DMS 273 (cell line): ENCODE measurements around the gene POLR2I.
A peak's percentile ranks its signal among the peaks of the same experiment; 100 is the strongest.

Experiments used
- DNase-seq: peaks from one replicate; lab custom pipeline; 2025; ENCODE audit not compliant: unreplicated experiment; lab: John Stamatoyannopoulos, UW

The POLR2I gene

DNA sequence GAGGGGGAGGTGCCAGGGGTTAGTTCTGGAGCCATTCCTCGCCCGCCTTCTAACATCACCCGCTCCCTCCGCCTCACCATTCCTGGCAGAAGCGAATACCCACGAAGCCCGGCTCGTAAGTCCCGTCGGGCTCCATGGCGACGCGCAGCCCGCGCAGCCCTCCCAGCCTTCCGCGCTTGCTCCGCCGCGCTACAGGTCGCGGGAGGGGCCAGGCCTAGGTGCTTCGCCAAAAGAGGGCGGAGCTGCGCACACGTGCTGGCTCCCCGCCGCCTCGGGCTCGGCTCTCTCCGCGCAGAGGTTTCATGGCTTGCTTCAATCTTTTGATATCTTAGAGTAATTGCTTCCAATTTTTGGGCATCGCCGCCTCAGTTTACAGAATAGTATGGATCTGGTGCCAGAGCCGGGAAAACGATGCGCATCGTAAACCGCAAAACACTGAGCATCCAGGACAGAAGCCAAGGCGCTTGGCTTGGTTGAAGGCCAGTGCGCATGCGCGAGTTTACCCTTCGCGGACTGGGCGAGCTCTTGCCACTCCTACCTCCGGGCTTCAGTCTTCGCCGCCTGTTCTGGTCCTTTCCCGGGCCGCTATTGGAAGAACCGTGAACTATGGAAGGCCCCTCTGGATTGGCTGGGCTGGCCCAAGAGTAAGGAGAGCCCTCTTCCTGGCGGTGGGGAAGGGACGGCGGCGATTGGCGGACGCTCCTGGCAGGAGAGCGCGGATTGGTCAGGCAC is at the start of gene POLR2I:
Gene POLR2I, minus strand, starts transcription at position 155 of the 732 bp plus-strand sequence. Its CDS starts 19 bp downstream, at position 136.
- peak; percentile 100 for DNase-seq

- no peak for DNase-seq
Measured at GRCh38 chr19:36163813-36164212, 49.1 kb upstream of the POLR2I start.

DNA sequence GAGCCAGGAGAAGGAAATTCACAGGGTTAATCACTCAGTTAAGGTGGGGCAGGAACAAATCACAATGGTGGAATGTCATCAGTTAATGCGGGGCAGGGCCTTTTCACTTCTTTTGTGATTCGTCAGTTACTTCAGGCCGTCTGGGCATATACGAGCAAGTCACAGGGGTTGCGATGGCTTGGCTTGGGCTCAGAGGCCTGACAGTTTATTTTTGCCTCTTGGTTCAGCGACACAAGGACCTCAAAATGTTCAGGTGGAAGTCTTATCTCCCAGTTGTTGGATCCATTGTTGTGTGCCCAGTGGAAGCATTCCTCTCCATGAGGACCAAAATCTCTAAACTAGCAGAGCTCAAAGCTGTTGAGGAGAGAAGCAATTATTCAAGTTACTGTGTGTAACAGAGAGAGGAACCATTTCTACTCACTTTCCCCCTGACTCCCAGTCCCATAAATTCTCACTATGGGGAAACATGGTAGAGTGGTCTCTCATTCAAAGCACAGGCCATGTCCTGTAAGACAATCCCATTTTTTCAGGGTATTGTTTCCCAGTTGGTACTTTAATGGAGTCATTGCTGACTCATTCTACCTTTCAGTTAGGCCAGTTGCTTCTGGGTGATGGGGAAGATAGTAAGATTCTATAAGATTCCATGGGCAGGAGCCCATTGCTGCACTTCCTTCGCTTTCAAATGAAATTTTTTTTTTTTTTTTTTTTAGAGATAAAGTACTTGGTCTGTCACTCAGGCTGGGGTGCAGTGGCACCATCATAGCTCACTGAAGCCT is 46.3 kb upstream of the POLR2I start:
- DNase-seq: no peak

DNA sequence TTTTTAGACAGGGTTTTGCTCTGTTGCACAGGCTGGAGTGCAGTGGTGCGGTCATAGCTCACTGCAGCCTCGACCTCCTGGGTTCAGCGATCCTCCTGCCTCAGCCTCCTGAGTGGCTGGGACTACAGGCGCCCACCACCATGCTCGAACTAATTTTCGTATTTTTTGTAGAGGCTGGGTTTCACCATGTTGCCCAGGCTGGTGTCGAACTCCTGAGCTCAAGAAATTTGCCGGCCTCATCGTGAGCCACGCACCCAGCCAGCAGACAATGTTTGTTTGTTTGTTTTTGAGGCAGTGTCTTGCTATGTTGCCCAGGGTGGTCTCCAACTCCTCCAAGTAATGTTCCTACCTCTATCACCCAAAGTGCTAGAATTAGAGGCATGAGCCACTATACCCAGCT is 38.5 kb upstream of the POLR2I start:
- no peak for DNase-seq

DNA sequence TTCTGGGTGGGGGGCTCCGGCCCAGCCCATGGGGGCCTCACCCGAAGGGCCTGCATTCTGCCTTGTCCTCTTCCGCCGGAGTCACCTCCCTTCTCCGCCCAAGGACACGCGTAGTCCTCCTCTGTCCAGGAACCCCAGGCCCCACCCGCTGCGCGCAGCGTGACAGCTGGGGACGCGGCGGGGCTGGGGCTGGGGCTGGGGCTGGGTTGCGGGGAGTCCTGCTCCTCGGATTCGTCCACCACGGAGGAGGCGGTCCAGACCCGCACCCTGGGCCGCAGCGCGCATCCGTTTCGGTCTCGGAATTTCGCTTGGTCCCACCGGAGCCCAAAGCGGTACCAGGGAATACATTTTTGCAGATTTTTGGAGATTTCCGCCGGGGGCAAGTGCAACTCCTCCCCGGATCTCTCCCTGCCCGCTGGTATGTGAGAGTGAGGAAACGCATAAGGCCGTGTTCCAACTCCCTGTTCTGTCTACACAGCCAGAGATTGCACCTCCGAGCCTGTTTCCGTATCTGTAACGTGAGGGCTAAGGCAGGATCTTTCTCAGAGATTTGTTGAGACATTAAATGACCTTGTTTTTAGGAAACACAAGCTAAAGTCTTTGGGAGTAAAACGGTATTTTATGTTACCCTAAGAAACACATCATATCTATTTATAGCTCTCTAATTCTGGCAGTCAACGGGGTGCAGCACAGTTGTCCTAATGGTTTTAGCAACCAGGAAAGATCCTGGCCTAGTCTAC is 37.8 kb upstream of the POLR2I start, which contains the start of gene COX7A1:
Gene COX7A1, minus strand, starts transcription at position 96 of the 740 bp plus-strand sequence. Its CDS starts 40 bp downstream, at position 56.
- no peak for DNase-seq

DNA sequence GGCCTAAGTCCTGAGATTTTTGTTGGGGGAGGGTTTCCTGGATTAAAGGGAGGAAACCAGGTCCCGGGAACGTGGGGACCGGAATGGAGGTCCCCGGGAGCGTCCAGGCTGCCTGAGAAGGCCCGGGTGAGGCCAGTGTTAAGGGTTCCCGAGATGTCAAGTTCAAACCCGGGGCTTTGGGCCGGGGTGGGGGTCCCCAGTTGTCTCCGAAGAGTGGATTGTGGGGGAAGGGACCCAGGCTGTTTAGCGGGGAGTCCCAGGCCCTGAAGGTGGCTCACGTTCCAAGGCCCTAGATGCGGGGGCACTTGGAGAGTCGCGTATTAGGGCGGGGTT is 37.3 kb upstream of the POLR2I start:
- no peak for DNase-seq

GRCh38 chr19:36151144-36152018 is 36.7 kb upstream of the POLR2I start:
- no peak for DNase-seq

- DNase-seq: no peak
Measured at GRCh38 chr19:36150586-36150985, 35.9 kb upstream of the POLR2I start.

- no peak for DNase-seq
Measured at GRCh38 chr19:36149673-36150406, 35.2 kb upstream of the POLR2I start.

- no peak for DNase-seq
Measured at GRCh38 chr19:36144624-36145023, 29.9 kb upstream of the POLR2I start.

DNA sequence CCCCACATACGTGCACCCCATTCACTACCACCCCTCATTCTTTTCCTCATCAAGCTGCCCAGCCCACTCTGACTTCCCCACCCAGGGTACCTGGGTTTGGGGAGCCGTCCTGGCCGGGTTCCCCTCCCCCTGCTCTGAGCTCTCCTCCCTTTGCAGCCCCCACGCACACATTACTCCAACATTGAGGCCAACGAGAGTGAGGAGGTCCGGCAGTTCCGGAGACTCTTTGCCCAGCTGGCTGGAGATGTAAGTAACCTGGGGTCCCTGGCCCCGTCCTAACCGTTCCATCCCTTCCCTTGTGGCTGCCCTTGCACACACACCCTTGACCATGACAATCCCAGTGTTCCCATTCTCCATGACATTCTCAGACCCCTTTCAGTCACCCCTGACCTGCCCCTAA is 27.8 kb upstream of the POLR2I start:
- no peak for DNase-seq

DNA sequence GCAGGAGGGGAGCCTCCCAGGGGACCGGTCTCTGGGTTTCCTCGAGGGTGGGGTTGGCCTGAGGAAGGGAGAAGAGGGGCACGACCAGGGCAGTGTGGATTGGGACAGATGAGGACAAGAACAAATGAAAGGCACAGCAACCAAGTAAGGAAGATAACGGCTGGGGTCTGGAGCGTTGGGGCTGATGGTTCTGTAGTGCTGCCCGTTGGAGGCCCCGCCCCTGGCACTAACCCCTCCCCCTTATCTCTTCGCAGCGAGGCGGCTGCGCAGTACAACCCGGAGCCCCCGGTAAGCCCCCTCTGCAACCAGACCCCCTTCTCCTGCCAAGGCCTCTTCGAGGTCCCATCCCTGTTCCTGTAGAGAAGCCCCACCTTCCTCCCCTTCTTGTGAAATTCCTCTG is 27.4 kb upstream of the POLR2I start:
- DNase-seq: no peak

GRCh38 chr19:36141039-36141927 is 26.6 kb upstream of the POLR2I start:
- DNase-seq: peak; percentile 89

DNA sequence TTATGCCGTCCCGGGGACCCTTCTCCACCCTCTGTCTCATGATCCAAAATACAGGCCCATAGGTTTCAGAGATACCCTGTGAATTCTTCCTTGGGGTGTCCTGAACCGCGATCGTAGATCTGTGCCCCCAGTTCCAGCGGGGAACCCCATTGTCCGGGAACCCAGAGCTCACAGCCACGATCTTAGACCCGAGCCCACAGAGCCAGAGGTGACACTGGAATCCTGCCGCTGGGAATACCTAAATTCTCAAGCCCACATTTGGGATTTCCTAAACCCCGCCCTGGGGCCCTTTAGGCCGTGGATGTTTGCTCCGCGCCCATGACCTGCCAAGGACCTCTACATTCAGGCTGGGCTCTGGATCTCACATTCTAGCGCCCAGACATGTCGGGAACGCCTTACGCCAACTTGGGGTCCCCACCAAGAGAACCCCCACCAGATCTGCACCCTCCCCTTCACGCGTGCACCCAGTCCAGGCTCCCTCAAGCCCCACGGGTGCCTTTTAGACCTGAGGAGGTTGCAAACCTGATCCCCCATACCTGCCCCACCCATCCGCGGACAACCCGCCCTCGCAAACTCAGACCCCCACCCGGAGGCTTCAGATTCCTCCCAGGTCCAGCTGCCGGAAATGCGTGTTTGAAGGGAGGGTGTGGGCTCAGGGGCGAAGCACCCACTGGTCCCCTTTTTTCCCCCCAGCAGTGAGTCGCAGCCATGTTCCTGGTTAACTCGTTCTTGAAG is 25.8 kb upstream of the POLR2I start:
- peak; percentile 81 for DNase-seq

DNA sequence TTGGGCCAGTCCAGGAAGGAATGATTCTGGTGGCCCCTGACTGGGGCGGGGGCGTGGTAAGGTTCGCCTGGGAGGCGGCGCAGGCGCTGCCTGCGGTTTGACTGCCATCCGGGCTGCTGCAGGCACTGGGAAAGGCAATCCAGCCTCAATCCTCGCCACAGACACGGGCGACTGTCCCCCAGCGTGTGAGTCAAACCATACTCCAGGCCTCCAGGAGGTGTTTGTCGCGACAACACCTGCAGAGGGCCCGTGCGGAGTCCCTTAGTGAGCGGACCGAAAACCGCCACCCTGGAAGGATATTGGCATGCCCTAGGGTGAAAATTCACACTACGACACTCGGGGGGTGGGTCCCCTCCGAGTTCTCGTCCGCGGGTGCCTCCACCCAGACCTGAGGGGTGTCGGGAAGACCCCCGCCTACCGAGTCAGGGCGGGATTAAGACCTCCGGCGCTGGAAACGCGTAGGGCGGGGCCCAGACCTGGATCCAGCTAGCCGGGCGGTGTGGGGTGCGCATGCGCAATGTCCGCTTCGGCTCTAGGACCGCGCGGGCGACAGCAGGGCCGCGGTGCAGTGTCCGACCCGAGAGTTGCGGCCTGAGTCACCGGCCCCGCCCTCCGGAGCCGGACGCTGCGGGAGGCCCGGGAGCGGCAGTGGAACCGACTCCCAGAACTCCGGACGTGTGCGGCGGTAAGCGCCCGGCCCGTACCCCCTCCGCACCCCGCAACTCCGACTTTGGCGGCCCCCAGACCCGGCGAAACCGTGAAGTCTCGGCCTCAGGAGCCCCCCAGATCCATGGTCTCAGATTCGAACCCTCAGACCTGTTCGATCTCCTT is 25.0 kb upstream of the POLR2I start, which contains the start of gene CAPNS1:
Gene CAPNS1, plus strand, starts transcription at position 594 of the 831 bp plus-strand sequence. CDS start 946 bp downstream, outside the sequence.
- DNase-seq: peak; percentile 98

GRCh38 chr19:36139120-36139472 is 24.4 kb upstream of the POLR2I start:
- DNase-seq: no peak

- peak; percentile 69 for DNase-seq
Measured at GRCh38 chr19:36136964-36137686, 22.4 kb upstream of the POLR2I start.
